Endothelial cell of umbilical vein (primary cell): ENCODE measurements around the gene SLC38A4.

Experiments used
- CTCF ChIP-seq, 2 donors: IDR thresholded peaks; 1 replicate in 1 of 2; 2 replicates in 1 of 2; pipeline ENCODE4 v1.5.1; 2011; ENCODE audit warnings: low read length in 2 of 2, mild to moderate bottlenecking in 2 of 2, moderate library complexity in 2 of 2, control low read depth in 1 of 2, inconsistent platforms in 1 of 2, low read depth in 1 of 2; ENCODE audit not compliant: insufficient read depth in 1 of 2; ENCODE audit errors: extremely low read depth in 1 of 2
- EZH2 ChIP-seq: IDR thresholded peaks from 2 replicates; pipeline ENCODE4 v1.6.1; 2012; ENCODE audit warnings: borderline replicate concordance, low read depth, mild to moderate bottlenecking, moderate library complexity, low read length, inconsistent platforms; ENCODE audit not compliant: severe bottlenecking
- JUN ChIP-seq: IDR thresholded peaks from 2 replicates; pipeline ENCODE4 v1.6.1; 2011; ENCODE audit warnings: borderline replicate concordance, low read depth; ENCODE audit not compliant: insufficient read length, insufficient read depth
- MAX ChIP-seq: IDR thresholded peaks from 2 replicates; pipeline ENCODE4 v1.6.1; 2011; ENCODE audit not compliant: insufficient read depth, insufficient read length
- POLR2A ChIP-seq: IDR thresholded peaks from 2 replicates; pipeline ENCODE4 v1.6.1; 2012; ENCODE audit warnings: low read depth, mild to moderate bottlenecking, control low read depth, low read length
- POLR2AphosphoS5 ChIP-seq: IDR thresholded peaks from 2 replicates; pipeline ENCODE4 v1.6.1; 2012; ENCODE audit warnings: low read depth, mild to moderate bottlenecking, control low read depth, low read length, moderate library complexity; ENCODE audit not compliant: insufficient read depth

GRCh38 chr12:46787496-46788055 is 38.2 kb downstream of the SLC38A4 start:
- TF ChIP-seq CTCF (IDR thresholded peaks at IDR 0.05; ENCODE audit: extremely low read depth in 1 of 2, insufficient read depth in 1 of 2, low read depth in 1 of 2, low read length in 2 of 2) (no peak), MAX (no peak), POLR2A (no peak), EZH2 (no peak), JUN (no peak), POLR2AphosphoS5 (no peak)
